ENCODE data around the gene ZFAND3. TPM values are rescaled to one million over a fixed set of nuclear protein-coding genes. Genes with fewer than 3 reads are reported as not detected.

Gene ZFAND3
- total RNA-seq, 1 donor from 2014 or later: 18.7 TPM

GRCh38 chr6:38143191-38144150 lies 323.9 kb downstream of the ZFAND3 start:
- no peak for DNase-seq (ENCODE audit: low read depth)
- no peak for TF ChIP-seq CTCF (conservative IDR thresholded peaks at IDR 0.05; ENCODE audit: low read depth, low read length)
- no peak overlapping the region for H3K4me3 ChIP-seq (ENCODE audit: low read depth, low read length)

- DNase-seq (ENCODE audit: low read depth): no peak
- TF ChIP-seq CTCF (conservative IDR thresholded peaks at IDR 0.05; ENCODE audit: low read depth, low read length): peak; percentile 3
- H3K4me3 ChIP-seq (ENCODE audit: low read depth, low read length): no peak overlapping the region
Measured at GRCh38 chr6:38144365-38144945, 324.9 kb downstream of the ZFAND3 start.

GRCh38 chr6:38146021-38146733 lies 326.6 kb downstream of the ZFAND3 start:
- no peak for TF ChIP-seq CTCF (conservative IDR thresholded peaks at IDR 0.05; ENCODE audit: low read depth, low read length)
- H3K4me3 ChIP-seq (ENCODE audit: low read depth, low read length): no peak overlapping the region
- DNase-seq (ENCODE audit: low read depth): no peak

GRCh38 chr6:38146734-38147027 lies 327.2 kb downstream of the ZFAND3 start:
- H3K4me3 ChIP-seq (ENCODE audit: low read depth, low read length): no peak overlapping the region
- DNase-seq (ENCODE audit: low read depth): no peak
- TF ChIP-seq CTCF (conservative IDR thresholded peaks at IDR 0.05; ENCODE audit: low read depth, low read length): no peak

GRCh38 chr6:38148606-38149005 lies 329.1 kb downstream of the ZFAND3 start:
- no peak for TF ChIP-seq CTCF (conservative IDR thresholded peaks at IDR 0.05; ENCODE audit: low read depth, low read length)
- no peak for DNase-seq (ENCODE audit: low read depth)
- no peak overlapping the region for H3K4me3 ChIP-seq (ENCODE audit: low read depth, low read length)

GRCh38 chr6:38149531-38149930 lies 330.0 kb downstream of the ZFAND3 start:
- H3K4me3 ChIP-seq (ENCODE audit: low read depth, low read length): no peak overlapping the region
- DNase-seq (ENCODE audit: low read depth): no peak
- TF ChIP-seq CTCF (conservative IDR thresholded peaks at IDR 0.05; ENCODE audit: low read depth, low read length): no peak

Data from epithelial cell of proximal tubule (primary cell).